ENCODE data around the gene FAM120B.

The FAM120B gene

DNA sequence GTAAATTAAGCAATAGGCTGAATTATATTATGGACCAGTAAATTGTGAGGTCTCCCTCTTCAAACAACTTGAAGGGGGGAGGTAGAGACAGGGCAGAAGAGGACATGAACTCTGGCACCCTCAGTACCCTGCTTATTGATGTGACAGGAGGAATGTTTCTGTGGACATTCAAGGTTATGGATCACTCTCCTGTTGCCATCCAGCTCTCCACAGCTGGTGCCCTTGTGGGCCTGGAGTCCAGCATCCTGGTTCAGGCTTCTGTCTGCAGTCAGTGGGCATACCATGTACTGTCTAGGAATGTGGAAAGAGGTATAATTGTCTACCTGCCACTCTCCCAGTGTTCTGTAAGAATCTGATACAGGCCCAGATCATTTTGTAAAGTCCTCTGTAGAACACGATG is 55.6 kb downstream of the FAM120B start:
- no peak for DNase-seq

DNA sequence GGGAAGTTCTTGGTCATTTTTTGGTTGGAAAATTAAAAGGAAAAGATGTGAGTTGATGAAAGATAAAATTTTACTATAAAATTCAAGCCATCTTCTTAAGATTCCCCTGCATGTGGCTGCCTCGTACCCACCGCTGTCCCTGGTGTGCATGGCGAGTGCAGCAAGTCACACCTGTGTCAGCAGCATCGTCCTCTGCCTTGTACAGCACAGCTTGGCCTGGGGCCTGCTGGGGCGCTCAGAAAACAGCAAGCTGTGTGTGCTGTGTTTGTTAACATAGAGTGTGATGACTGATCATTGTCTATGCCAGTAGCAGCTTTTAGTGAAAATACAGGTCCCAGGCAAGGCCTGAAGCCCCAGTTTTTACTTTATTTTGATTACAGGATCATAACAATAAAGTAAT is 56.7 kb downstream of the FAM120B start:
- no peak for DNase-seq

DNA sequence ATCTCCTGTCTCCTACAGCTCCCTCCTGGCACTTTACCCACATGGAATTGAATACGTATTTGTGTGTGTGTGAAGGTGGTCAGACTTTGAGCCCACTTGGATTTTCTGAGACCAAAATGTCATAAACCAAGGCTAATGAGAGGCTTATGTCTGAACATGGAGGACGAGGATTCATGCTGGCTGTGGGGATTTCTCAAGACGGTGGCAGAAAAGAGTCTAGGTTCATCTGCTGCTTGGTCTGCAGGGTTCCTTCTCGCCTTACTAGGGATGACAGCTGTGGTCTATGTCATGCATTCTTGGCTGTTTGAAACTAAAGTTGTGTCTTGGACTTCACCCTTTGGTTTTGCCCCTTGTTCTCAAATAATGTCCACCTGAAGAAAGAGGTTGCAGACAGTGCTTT is 58.6 kb downstream of the FAM120B start:
- no peak for DNase-seq

DNA sequence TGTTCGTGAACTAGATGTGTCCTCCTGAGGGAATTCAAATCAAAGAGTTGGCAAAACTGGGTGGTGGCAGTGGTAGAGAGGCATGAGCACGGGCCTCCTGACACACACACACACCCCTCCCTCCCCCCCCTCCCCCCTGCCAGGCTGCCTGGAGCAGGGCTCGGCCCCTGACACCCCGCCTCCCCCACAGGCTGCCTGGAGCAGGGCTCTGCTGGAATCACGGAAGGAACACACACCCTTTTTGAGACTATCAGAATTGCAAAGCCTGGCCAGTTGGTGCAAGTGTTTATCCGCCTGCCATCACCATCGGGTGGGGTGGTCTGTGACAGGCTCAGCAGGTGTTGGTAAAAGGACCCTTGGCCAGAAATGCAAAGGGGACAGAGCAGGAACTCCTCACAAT is 59.0 kb downstream of the FAM120B start:
- no peak for DNase-seq

DNA sequence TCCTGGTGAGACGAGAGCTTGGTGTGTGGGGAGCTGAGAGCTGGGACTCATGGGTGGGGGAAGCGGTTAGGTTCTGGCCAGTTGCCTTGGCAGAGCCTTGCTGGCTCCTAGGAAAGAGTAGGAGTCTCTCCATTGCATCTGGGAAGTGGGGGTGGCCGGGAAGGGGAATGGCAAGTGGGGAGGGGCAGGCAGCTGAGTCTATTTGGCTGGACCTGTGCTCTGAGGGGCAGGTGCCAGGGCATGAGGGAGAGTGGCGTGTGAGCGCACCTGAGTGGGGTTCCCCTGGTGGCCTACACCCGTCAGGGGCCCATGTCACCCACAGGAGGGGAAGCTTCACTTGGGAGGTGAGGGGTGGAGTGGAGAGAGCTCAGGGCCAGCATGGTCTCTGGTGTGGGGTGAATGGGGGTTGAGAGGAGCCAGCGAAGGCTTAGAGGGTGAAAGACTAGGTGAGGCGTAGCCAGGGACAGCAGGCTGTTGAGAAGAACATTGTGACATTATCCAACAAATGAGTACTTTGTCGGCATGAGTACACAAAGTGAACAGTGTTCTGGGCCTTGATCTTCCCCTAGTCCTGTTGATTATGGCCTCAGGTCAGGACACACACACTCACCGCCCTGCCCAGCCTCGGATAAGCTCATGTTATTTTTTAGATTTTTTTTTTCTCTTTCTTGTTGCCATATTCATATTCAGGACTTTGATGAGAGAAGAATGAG is 59.8 kb downstream of the FAM120B start:
- DNase-seq, result no peak

DNA sequence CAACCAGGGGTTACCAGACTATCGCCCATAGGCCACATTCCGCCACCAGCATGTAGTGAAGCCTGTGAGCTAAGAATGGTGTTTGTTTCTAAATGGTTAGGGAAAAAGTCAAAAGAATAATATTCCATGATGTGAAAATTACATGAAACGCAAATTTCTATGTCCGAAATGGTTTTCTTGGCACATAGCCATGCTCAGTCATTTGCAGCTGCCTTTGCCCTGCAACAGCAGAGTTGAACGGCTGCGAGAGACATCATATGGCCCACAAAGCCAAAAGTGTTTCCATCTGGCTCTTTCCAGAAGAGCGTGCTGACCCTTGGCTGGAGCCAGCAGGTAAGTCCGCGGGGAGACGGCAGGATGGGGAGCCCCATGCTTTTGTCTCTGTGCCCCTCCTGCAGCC is 60.7 kb downstream of the FAM120B start:
- DNase-seq, result no peak

DNA sequence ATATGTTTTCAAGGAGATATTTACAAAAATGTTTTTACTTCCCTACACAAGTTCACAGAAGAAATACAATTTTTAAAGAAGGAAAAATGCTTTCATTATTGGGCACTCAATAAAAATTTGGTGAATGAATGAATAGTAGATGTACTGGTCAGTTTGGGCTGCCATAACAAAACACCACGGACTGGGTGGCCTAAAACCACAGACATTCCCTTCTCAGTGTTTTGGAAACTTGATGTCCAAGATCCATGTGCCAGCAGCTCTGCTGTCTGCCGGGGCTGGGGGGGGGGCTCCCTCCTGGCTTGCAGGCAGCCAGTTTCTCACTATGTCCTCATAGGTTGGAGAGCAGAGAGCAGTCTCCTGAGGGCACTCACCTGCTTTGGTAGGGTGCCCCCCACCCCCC is 62.0 kb downstream of the FAM120B start:
- DNase-seq, result no peak

DNA sequence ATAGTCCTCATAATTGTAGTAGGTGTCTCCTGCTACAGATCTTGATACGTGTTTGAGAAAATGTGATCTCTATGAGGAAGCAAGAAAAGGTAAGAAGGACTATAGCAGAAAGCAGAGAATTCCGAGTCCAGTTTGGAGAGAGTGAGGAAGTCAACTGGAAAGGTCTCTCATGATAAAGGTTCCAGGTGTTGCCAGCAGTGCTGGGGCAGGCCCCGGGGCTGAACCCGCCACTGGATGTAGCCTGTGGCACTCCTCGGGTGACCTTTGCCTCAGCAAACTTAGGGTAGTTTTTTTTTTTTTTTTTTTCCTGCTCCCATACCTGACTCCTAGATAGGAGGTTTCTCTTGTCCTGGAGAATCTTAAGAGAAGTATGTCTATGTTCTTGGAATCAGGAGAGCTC is 62.8 kb downstream of the FAM120B start:
- no peak for DNase-seq

DNA sequence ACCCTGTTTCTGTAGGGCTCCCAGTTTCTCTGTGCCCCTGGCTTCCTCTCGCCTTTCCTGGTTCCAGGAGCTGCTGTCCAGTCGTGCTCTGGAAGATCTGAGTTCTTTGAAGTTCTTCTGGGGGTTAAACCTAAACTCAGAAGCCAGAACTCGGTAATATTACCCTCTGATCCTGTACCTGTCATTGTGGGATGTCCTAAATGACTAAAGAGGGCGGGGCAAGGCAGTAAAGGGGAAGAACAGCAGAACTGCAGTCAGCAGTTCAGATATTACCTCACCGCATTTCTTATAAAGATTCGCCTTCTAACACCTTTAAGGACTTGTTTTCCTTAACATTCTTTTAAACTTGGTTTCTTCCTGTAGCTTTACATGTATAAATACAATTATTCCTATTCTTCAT is 63.9 kb downstream of the FAM120B start:
- DNase-seq, result no peak

DNA sequence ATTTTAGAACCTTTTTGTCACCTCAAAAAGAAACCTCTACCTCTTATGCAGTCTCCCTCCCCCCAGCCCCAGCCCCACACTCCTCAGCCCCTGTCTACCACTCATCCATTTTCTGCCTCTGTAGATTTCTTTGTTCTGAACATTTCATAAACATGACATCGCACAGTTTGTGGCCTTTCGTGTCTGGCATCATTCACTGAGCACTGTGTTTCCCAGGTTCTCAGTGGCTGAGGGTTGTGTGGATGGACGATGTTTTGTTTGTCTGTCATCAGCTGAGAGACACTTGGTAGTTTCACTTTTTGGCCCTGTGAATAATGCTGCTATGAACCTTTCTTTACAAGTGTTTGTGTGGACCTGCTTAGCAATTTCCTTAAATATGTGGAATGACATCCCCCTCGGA is 64.5 kb downstream of the FAM120B start:
- no peak for DNase-seq

DNA sequence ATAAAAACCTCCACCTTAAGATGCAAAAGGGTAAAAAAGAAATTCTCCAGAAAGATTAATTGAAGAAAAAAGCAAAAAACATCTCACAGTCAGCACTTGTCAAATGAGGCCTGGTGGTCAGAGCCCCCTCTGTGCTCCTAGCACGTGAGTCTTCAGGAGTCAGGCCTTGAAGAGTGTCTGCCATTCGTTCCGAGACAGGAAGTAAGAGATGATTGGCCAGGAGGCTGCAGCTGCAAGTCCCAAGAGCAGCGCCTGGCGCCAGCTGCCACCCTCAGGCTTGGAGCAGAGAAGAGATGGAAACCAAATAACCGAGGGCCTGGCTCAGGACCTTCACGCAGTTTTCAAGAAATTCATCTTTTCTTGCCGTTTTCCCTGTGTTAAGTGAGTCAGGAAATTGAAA is 65.0 kb downstream of the FAM120B start:
- DNase-seq, result no peak

DNA sequence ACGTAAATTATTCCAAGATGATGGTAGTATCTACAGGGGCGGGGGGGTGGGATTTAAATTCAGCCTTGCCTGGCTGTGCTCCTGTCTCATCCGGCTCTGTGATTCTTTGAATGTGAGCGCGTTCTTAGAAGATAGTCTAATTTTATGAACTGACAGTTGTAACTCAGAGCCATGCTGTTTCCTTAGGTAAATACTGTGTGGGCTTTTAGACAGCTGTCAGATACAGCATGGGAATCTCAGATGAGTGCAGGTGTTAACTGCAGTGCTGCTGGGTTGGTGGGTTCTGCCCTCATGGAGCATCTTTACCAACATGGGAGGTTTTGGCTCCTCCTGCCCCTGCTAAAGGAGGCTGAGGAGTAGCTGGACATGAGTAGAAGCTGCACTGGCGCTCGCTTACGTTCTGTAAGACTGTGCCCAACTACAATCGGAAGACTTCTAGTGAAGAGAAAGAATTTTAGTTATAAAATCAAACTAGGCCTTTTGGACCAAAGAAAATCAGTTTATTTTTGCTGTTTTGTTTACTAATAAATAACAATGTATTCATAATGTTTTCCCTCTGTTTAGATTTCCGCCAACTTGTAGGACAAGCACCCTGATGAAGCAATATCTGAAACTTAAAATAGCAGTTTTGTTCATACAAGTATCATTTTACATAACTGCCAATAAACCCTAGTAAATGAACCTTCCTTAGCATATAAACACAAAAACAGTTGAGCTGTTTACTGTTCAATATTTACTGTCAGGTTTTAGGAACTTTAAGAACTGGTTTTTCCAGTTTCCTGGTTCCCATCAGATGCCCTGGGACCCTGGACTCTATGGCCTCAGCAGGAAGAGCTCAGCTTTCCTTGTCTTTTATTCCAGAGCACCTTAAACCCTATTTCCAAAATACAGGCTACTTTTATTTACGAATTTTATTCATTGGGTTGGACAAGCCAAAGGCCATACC is 66.1 kb downstream of the FAM120B start:
- DNase-seq, result no peak

DNA sequence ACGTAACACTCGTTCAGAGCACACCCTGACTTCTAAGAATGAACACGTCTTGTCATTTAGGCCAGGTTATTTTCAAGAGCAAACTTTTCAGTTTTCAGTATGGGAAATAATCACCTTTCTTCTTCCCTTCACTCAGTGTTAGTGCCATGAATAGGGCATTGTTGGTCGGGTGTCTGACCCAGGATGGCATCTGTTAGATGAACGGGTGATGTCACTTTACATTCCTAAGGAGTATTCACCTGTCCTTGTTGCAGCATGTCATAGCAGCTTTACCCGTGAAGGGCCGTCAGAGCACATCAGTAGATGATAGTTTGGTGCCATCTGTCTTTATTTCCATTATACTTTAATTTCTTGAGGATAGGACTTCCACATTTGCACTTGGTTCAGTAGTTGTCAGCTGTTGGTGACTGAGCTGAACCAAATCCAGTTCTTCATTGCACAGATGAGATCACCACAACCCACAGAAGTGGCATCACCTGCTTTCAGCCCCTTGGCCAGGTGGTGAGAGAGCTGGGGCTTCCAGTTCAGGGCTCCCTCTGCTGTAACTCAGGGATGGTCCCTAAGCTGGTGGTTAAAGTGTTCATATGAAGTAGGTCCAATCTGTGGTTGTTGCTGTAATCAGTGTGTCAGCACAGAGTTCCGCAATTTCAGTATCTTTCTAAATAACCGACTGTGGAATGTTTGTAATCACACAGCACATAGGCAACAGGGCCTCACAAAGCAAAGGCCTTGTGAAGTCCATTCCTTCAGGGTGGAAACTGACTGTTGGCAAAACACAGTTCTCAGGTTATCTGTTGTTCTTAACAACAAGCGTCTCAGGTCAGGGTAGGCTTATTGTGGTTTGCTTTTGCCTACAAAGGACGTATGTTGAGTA is 68.2 kb downstream of the FAM120B start:
- no peak for DNase-seq

DNA sequence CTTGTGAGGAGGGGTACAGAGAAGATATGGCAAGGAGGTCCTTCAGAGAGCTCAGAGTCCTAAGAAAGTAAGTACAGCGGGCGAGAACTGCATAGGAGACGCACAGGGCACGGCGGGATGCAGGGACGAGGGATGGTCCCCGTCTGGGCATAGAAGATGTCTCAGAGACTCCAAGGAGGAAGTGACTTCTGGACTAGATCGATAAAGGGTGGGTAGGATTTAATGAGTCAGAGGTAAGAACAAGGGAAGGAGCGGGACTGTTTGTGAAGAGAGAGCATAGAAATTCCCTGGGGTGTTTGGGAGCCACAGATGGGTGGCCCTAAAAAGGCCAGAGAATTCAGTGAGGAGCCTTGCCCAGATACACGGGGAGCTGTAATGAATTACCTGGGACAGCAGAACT is 69.1 kb downstream of the FAM120B start:
- DNase-seq, result no peak

DNA sequence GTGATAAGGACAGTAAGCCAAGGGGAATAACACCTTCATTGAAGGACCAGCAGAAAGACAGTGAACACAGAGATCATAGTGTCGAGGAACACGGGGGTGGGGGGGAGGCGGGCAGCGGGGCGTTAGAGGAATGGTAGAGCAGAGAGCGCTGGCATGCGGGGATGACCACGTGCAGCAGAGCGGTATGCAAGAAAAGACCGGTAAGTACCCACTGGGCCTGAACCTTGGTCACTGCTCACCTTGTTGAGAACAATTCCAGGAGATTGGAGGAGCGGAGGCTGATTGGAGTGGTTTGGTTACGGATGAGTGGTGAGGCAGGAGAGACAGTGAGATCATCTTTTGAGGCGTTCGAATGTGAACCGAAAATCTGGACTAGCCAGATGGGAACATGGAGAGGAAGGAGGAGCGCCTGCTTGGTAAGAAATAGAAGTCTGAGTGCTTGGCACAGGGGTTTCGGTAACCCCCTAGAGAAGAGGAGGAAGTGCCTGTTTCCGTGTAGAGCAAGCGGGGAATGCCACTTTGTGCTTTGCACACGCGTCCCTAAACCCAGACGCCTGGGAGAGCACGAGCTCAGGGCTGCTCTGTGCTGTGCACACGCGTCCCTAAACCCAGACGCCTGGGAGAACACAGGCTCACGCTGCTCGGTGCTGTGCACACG is 70.0 kb downstream of the FAM120B start:
- no peak for DNase-seq

DNA sequence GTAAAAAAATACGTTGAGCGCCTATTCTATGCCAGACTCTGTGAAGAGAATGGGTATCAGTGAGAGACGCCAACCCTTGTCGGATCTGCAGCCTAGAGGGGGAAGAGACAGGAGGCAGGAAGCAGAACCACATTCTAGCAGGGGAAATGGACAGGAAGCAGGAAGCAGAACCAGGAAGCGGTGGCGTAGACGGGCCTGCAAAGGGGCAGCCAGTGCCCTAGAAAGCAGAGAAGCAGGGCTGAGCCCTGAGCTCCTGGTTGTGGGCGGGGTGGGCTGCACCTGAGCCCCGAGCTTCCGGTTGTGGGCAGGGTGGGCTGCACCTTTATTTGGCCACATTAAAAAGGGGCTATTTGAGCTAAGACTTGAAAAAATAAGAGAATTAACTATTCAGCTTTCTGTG is 71.9 kb downstream of the FAM120B start:
- no peak for DNase-seq

DNA sequence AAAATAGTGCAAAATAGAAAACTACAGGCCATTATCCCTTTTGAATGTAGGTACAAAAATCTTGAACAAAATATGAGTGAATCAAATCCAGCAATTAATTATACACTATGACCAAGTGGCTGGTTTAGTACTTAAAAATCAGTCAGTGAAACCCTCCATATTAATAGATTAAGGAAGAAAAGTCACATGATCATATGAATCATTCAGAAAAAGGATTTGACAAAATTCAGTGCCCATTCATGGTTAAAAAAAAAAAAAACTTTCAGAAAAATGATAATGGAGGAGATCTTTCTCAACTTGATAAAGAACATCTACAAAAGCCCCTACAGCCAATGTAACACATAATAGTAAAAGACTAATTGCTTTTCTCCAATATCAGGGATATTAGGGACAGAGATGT is 75.0 kb downstream of the FAM120B start:
- no peak for DNase-seq

DNA sequence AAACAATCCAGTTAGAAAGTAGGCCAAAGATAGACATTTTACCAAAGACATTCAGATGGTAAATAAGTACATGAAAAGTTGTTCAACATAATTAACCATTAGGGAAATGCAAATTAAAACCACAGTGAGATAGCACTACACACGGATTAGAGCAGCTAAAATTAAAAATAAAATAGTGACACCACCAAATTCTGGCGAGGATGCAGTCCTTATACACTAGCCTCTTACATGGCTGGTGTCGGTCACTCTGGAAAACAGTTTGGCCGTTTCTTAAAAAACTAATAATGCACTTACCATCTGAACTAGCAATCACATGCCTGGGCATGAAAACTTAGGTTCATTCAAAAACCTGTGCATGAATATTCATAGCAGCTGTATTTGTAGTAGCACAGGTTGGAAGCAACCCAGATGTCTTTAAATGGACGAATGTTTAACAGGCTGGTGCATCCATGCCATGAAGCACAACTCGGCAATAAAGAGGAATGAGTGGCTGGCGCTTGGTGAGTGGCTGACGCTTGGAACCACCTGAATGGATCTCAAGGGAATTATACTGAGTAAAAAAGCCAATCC is 77.0 kb downstream of the FAM120B start:
- no peak for DNase-seq

DNA sequence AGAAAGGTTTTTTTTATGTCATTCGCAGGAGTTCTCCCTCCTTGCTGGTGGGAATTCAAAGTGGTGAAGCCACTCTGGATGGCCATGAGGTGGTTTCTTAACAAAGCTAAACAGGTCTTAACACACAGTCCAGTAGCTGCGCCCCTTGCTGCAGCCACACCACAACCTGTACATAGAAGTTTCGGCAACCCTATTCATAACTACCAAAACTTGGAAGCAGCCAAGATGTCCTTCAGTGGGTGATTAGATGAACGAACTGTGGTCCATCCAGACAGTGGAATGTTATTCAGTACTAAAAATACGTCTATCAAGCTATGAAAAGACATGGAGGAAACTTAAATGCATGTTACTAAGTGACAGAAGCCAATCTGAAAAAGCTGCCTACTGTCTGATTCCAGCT is 78.9 kb downstream of the FAM120B start:
- no peak for DNase-seq

DNA sequence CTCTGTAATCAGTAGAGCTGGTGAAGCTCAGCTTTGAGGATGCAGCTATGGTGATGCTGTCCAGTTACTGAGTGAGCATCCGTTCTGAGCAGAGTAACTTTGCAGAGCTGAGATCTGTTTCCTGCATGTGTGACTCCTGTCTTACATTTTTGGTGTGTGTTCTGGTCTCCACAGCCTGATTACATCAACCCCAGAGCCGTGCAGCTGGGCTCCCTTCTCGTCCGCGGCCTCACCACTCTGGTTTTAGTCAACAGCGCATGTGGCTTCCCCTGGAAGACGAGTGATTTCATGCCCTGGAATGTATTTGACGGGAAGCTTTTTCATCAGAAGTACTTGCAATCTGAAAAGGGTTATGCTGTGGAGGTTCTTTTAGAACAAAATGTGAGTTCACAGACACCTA is 81.6 kb downstream of the FAM120B start:
- DNase-seq, result no peak

DNA sequence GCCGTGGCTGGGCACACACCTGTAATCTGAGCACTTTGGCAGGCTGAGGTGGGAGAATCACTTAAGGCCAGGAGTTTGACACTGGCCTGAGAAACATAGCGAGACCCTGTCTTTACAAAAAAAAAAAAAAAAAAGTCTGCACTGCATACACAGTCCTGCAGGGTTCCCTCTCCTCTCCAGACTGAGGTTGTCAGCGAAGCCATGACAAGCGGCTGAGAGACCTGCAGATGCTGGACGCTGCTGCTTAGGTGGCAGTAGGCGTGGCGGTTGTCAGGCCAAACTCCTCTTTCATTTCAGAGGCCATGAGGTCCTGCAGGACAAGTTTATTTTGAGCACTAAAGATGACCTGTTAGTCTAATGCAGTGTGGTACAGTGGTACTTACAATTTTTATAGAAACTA is 86.5 kb downstream of the FAM120B start:
- no peak for DNase-seq

DNA sequence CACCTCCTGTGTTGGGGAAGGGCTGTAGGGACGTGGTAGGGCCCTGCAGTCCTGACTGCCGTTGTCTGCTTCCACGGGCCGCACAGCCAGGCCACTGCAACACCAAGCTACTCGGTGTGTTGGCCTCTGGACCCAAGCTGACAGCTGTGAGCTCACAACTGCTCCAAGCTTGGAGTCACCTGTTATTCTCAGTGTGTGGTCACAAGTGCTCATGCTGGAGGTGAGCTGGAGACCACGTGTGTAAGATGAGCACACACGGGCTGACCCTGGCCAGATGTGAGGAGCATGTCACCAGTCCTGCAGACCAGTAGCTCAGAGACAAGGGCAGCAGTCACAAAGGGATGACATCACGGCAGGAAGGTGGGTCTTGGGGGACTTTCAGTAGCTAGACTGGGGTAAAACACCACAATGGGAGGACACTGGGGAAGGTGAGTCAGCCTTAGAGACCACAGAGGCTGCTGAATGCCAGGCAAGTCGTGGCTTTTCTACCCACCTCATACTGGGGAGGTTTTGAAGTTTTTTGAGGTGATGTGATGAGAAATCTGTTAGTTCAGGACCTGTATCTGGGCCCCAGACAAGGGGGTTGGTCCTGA is 87.3 kb downstream of the FAM120B start:
- DNase-seq, result no peak

Measured in KG1 (cell line).